Measurements from ENCODE around the gene MACROD1. TPM values are rescaled to one million over a fixed set of nuclear protein-coding genes. Genes with fewer than 3 reads are reported as not detected.

The MACROD1 gene
- total RNA-seq, 2 experiments from 2014 or later, result 6.0 to 6.3 TPM

GRCh38 chr11:64185175-64185692 is 19.3 kb upstream of the MACROD1 start:
- no peaks in the 10 kb centered on the region for H3K9me3 Mint-ChIP-seq
- Histone ChIP-seq H3K4me1 (ENCODE audit: insufficient read depth, low read length) (peaks cover 39% of the 10 kb centered on the region), H3K27me3 (ENCODE audit: control insufficient read depth in 1 of 2, insufficient read depth in 2 of 2, low read length in 2 of 2) (no peaks in the 10 kb centered on the region), H3K27ac (ENCODE audit: low read depth in 1 of 2, low read length in 2 of 2) (peak overlapping the region; percentile 47 to 57), H3K9me3 (ENCODE audit: control insufficient read depth in 1 of 2, insufficient read depth in 1 of 2, low read length in 2 of 2) (no peaks in the 10 kb centered on the region), H3K36me3 (ENCODE audit: insufficient read depth, low read length) (peaks cover 10% of the 10 kb centered on the region), H3K4me3 (ENCODE audit: low read length) (peak overlapping the region; percentile 80)
- peaks cover 12% of the 10 kb centered on the region for H3K36me3 Mint-ChIP-seq (ENCODE audit: low read depth)
- ATAC-seq (ENCODE audit: poor library complexity) (no peak), DNase-seq (no peak)
- POLR2A ChIA-PET, result interaction anchor here (0.6 to 5.1 kb wide), 24 partner anchors 9 to 1344 kb away, joined by 3 to 88 read pairs (median 6); partner anchors contain the start of genes BAD, CCDC88B, DNAJC4 and ESRRA
- intact Hi-C loops (cut with DNase I, micrococcal nuclease), result loop anchor here (2.0 to 5.0 kb wide), 4 partner anchors 18 to 117 kb away; partner anchors contain the start of genes CATSPERZ (in 1 of the 2), DNAJC4 (in 1 of the 2), MACROD1 (in 1 of the 2) and PLCB3 (in 1 of the 2)
- H3K4me3 Mint-ChIP-seq, result peak overlapping the region; percentile 99
- TF ChIP-seq CTCF (IDR thresholded peaks at IDR 0.05), result no peak
- H3K27me3 Mint-ChIP-seq, result no peaks in the 10 kb centered on the region
- CTCF ChIA-PET, result interaction anchor here (1.0 to 4.1 kb wide), 12 partner anchors 16 to 146 kb away, joined by 3 to 47 read pairs (median 5); partner anchors contain the start of genes ESRRA, FERMT3, NUDT22 and PPP1R14B
- peaks cover 45% of the 10 kb centered on the region for H3K4me1 Mint-ChIP-seq (ENCODE audit: low read depth)
- H3K27ac Mint-ChIP-seq, result no peak overlapping the region

- Mint-ChIP-seq H3K9me3 (no peaks in the 10 kb centered on the region), H3K4me3 (peak overlapping the region; percentile 99), H3K27ac (no peak overlapping the region), H3K27me3 (no peaks in the 10 kb centered on the region), H3K4me1 (ENCODE audit: low read depth) (peaks cover 40% of the 10 kb centered on the region), H3K36me3 (ENCODE audit: low read depth) (peaks cover 7% of the 10 kb centered on the region)
- intact Hi-C loops (cut with DNase I, micrococcal nuclease), result loop anchor here in 1 of 2 experiments (2.0 kb wide), 1 partner anchor 17 kb away; the partner anchor contains the start of gene MACROD1
- Histone ChIP-seq H3K9me3 (ENCODE audit: control insufficient read depth in 1 of 2, insufficient read depth in 1 of 2, low read length in 2 of 2) (no peaks in the 10 kb centered on the region), H3K27ac (ENCODE audit: low read depth in 1 of 2, low read length in 2 of 2) (no peak overlapping the region), H3K27me3 (ENCODE audit: control insufficient read depth in 1 of 2, insufficient read depth in 2 of 2, low read length in 2 of 2) (no peaks in the 10 kb centered on the region), H3K36me3 (ENCODE audit: insufficient read depth, low read length) (peaks cover 6% of the 10 kb centered on the region), H3K4me1 (ENCODE audit: insufficient read depth, low read length) (peaks cover 30% of the 10 kb centered on the region), H3K4me3 (ENCODE audit: low read length) (no peak overlapping the region)
- DNase-seq (peak in 1 of 14 experiments; percentile 26), ATAC-seq (ENCODE audit: poor library complexity) (no peak)
- CTCF ChIA-PET, result interaction anchor here (0.6 to 1.3 kb wide), 3 partner anchors 8 to 183 kb away, joined by 3 to 8 read pairs (median 3); no protein-coding TSS in a partner anchor
- POLR2A ChIA-PET, result interaction anchor here (2.4 to 3.6 kb wide), 2 partner anchors 86 to 157 kb away, joined by 9 to 19 read pairs; partner anchors contain the start of gene CCDC88B
- no peak for TF ChIP-seq CTCF (IDR thresholded peaks at IDR 0.05)
Observed at GRCh38 chr11:64183890-64184289, 18.0 kb upstream of the MACROD1 start.

DNA sequence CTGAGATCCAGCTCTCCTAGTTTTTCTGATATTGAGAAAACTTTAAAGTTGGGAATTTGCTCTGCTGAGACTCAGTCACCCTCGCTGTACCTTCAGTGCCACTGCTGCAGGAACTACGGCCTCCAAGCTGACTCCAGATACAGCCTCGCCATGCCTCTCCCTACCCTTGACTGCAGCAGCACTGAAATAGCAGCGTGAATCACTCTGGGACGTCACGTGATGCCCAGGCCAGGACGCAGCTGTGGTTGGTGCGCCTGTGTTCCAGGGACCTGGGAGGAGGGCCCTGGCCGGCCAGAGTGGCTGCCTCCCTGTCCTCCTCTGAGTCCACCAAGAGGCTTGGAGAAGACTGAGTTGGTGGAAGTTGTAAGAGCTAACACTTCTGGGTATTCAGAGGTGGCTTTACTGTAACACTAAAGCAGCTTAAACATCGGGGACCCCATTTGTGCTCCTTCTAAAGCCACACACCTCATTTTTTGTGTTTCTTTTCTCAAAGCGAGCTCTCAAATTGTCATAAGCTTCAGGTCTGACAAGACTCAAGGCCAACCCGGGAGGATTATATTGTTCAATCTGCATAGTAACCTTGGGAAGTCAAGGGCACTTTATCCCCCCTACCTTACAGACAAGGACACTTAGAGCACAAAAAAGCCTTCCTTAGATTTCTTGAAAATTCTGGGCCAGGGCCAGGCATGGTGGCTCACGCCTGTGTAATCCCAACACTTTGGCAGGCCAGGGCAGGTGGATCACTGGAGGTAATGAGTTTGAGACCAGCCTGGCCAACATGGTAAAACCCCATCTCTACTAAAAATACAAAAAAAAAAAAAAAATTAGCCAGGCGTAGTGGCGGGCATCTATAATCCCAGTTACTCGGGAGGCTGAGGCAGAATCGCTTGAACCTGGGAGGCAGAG is 15.8 kb upstream of the MACROD1 start:
- ChIA-PET POLR2A (interaction anchor here (1.1 kb wide), 1 partner anchor 23 kb away, joined by 3 read pairs; no protein-coding TSS in a partner anchor), CTCF (no interaction called here)
- Mint-ChIP-seq H3K36me3 (ENCODE audit: low read depth) (peaks cover 7% of the 10 kb centered on the region), H3K9me3 (no peaks in the 10 kb centered on the region), H3K4me3 (peak overlapping the region; percentile 30), H3K27ac (no peak overlapping the region), H3K4me1 (ENCODE audit: low read depth) (peaks cover 39% of the 10 kb centered on the region), H3K27me3 (no peaks in the 10 kb centered on the region)
- DNase-seq (peak in 8 of 14 experiments; percentile 14 to 70 (median 31)), ATAC-seq (ENCODE audit: poor library complexity) (no peak)
- intact Hi-C loops (cut with DNase I, micrococcal nuclease), result no loop called here
- H3K4me1 ChIP-seq (ENCODE audit: insufficient read depth, low read length), result peaks cover 37% of the 10 kb centered on the region
- no peaks in the 10 kb centered on the region for H3K9me3 ChIP-seq (ENCODE audit: control insufficient read depth in 1 of 2, insufficient read depth in 1 of 2, low read length in 2 of 2)
- H3K27me3 ChIP-seq (ENCODE audit: control insufficient read depth in 1 of 2, insufficient read depth in 2 of 2, low read length in 2 of 2), result no peaks in the 10 kb centered on the region
- H3K36me3 ChIP-seq (ENCODE audit: insufficient read depth, low read length), result no peaks in the 10 kb centered on the region
- H3K4me3 ChIP-seq (ENCODE audit: low read length), result no peak overlapping the region
- TF ChIP-seq CTCF (IDR thresholded peaks at IDR 0.05), result no peak
- no peak overlapping the region for H3K27ac ChIP-seq (ENCODE audit: low read depth in 1 of 2, low read length in 2 of 2)
